Activated effector memory CD4-positive, alpha-beta T cell treated with Interleukin-2 at 50 U/mL for 16 hours (primary cell): Measurements from ENCODE around the gene FGFBP2.

Experiments
- DNase-seq: peaks from one replicate; pipeline ENCODE4 v3.0.0-alpha.2; 2020

The FGFBP2 gene

GRCh38 chr4:15963001-15963451 is at the start of gene FGFBP2:
Gene FGFBP2 (minus strand): TSS chr4:15963175. CDS start chr4:15963129, 46 bp downstream.
- DNase-seq: no peak

DNA sequence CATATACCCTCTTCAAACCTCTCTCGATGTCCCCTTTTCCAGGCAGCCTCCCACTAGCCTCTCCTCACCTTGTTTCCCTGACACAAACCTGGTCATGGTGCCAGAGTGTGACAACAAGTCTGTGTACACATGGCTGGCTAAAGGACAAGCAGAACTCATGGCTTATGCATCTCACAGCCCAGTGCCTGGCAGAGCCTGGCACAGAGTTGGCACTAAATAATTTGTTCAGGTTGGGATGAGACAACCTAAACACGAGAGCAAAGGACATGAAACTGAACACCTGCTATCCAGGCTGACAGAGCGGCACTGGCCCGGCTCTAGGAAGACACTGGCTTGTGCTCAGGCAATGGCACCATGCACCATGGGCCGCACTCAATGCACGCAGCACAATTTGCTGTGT is 48.2 kb upstream of the FGFBP2 start:
- no peak for DNase-seq

- DNase-seq: no peak
These were observed 46.2 kb upstream of the FGFBP2 start for GRCh38 chr4:16009153-16009552.

DNA sequence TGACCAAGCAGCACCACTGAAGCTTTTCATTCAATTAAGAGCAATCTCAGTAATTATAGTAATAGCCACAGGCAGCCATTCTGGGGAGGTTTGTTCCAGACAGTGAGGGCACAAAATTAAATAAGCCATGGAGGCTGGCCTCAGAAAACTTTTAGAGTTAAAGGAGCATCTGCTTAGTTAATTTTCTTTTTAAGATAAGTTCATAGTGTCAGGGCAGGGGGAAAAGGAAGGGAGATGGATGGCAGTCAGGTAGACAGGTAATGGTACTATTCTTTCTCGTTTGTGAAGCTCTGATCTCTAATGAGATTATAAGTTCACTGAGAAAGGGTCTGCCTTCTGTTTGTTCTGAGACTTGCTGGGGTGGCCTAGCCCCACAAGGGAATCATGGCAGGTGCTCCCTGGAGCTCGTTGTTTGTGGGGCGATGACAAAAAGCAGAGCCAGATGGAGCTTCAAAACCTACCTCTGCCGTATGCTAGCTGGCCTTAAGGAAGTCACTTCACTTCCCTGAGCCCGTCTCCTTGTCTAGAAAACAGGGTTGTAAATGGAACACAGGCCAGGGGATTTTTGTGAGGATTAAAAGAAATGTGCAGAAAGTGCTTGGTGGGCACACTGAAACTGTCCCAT is 44.6 kb upstream of the FGFBP2 start:
- DNase-seq: no peak

DNA sequence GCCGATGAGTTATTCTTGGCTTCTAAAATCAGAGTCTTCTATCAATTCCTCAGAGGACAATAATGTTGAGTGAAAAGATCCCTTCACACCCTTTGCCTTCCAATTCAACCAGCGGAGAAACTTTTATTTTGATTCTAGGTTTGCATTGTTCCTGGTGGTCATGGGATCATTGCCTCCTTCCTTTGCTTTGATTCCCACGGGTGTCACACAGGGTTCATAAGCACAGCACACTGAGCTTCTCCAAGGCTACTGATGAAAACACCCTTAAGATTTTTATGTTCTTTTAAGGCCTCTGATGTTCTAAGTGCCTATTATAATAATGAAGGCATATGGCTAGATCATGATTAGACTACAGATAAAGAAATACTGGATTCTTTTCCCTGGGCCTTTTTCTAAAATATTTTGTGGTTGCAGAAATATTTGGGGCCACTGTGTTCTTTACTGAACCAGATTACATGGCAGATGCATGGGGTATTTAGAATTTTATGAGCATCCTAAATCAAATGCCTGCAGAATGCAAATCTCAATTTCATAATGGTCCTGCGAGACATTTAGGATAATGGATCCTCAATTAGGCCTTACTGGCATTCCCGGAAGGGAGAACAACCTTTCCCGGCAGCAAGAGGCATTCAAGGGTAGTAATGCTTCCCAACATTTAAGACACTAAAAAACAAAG is 43.9 kb upstream of the FGFBP2 start:
- DNase-seq: no peak

GRCh38 chr4:16005676-16006075 is 42.7 kb upstream of the FGFBP2 start:
- no peak for DNase-seq

- no peak for DNase-seq
These were observed 38.5 kb upstream of the FGFBP2 start for GRCh38 chr4:16001484-16001858.

GRCh38 chr4:16000708-16001483 is 37.9 kb upstream of the FGFBP2 start:
- no peak for DNase-seq

DNA sequence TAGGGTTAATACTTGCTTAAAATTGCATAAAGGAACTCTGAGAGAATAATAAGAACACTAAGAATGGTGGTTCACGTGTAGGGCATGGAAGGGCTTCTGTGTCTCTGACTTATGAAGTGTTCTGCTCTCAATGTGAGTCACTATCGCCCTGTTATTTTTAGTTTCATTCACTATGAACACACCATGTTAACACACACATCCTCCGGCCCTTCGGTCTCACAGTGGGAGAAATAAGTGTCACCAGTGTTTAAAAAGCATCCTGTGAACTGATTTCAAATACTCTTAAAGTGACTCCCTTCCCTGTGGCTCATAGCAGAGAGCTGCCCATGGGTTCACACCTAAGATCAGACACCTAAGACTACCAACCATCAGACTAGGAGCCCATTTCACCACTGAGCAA is 33.8 kb upstream of the FGFBP2 start:
- no peak for DNase-seq

GRCh38 chr4:15995826-15996225 is 32.9 kb upstream of the FGFBP2 start:
- no peak for DNase-seq

GRCh38 chr4:15992167-15992485 is 29.2 kb upstream of the FGFBP2 start:
- no peak for DNase-seq

DNA sequence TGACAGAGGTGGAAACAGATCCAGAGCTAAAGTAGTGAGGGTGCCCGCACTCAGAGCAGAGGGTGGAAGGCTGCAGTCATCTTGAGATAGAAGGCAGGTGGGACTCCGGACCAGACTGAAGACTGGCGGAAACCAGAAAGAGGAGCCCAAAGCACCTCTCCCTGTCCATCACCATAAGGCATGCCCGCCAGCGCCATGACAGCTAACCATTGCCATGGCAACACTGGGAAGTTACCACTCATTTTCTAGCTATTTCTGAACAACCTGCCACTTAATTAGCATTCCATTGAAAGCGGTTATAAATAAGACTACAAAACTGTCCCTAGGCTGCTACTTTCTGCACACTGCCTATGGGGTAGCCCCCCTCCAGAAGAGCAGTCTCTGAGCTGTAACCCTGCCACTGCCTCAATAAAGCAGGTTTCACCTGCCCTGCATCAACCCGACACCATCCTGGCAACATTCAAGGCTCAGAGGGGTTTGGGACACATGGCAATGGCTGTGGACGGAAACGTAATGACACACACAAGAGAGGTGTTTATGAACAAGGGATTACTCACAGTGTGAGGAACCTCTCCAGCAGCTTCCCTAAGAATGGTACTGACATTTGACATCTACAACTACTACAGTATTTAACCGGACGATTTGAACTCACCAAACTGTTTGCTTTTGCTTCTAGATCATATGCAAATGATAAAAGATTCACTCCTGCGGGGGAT is 27.8 kb upstream of the FGFBP2 start:
- DNase-seq: no peak

DNA sequence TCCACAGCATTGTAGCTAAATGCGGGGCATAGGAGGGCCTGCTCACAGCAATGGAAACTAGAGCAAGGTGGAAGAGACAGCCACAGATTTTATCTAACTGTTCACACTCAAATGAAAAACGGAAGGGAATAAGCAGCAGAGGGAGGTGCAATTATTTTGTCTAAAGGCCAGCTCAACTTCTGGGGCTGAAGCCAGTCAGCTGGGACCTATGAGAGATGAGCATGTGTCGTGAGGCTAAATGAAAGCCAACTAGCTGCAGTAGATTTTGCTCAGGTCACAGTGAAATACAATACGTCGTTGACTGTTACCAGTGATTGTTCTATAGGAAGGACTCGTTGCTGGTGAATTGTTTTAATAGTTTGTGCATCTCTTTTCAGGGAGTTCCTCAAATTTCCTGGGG is 26.4 kb upstream of the FGFBP2 start:
- DNase-seq: no peak

GRCh38 chr4:15988222-15988621 is 25.2 kb upstream of the FGFBP2 start:
- no peak for DNase-seq

DNA sequence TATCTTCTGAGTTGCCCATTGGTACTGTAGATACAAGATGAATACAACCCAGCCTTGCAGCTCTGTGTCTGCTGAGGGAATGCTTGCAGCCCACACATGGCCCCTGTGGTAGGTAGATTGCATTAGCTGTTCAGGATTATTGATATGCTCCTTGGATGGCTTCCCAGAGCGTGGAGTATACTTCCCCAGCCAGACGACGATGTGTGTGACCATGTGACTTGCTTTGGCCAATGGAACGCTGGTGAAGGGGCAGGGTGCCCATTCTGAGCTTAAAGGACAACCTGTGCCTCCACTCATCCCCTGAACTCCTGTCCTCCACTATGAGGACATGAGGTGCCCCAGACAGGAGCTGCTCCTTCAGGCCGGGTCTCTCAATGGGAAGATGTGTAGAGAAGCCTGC is 23.9 kb upstream of the FGFBP2 start:
- DNase-seq: no peak

DNA sequence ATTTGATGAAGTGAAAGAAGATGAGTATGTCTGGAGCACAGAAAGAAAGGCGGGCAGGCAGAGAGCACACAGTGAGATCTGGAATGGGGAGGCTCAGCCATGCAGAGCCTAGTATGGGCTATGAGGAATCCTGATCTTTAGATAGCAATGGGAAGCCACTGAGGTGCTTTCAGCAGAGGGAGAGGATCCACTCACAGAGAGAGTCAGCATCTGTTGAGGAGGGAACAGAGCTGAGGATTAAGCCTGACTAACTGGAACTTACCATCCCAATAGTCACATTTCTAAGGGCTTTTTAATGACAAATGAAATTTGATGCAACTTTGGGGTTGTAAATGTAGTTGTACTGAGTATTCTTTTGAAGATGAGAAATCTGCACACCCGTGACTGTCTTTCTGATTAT is 20.6 kb upstream of the FGFBP2 start:
- no peak for DNase-seq

- no peak for DNase-seq
These were observed 20.0 kb upstream of the FGFBP2 start for GRCh38 chr4:15982842-15983524.

DNA sequence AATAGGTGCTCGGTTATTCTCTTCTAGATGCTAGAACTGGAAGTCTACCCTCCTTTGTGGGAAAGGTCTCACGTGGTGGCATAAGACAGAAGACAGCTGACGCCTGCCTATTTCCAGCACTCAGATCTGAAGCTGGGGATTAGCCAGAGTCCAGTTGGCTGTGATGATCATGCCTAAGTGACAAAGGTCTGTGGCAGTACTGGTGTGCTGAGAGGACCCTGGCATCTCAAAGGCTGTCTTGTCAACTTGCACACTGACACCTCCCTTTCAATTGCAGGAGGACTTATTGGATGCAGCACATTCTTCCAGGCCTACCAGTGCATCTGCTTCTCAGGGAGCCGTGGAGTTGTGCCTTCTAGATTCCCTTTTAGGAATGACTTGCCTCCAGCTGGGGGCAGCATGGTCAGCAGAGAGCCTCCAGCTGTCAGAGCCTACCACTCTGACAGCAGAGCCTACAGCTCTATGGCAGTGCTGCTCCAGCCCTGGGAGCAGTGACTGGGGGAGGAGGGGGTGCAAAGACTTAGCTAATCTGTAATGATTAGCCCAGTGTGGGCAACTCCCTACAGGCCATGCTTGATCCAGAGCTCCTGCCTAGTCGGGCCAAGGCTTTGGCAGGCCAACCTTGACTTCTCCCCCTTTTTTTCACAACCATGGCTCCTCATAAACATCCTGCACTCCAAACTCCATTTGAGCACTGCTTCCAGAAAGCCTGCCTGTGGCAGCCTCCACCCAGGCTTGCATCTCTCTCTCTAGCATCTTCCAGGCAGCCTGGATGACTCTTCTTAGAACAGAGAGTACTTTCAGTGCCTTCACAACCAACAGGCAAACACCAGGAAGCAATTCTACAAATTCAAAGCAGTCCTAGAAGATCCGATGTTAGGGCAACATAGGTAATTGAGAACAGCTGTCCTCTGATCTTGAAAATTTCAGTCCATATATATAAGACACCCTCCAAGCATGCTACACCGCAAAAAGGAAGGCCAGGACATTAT is 13.8 kb upstream of the FGFBP2 start:
- no peak for DNase-seq

DNA sequence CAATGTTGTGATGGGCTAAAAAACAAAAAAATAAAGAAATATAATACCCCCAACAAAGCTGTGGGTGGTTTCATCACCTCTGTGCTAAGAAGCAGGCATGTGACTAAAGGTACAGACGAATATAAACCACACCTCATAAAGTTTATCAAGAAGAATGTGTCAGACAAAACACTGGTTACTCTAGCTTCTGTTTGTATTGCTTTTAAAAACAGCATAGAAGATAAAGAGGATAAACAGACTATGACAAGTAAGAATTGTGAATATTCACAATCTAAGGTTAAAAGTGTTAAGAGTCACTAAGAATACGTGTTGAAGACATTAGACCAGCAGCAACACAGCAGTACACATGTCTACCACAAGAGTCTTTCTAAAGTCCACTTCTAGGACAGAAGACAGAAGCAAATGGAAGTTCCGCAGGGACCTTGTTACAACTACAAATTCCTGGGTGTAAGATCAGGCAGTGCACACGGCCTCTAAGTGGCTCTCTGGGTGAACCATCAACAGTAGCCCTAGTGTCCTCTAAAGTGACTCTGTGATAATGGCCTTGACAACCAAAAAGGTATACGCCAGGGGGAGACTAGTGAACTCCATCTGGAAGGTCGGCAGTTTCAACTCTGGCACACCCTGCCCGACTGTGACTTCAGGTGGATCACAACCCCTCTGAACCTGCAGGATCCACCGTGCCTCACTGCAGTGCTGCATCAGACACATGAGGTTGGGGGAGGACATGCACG is 8.3 kb upstream of the FGFBP2 start:
- no peak for DNase-seq

DNA sequence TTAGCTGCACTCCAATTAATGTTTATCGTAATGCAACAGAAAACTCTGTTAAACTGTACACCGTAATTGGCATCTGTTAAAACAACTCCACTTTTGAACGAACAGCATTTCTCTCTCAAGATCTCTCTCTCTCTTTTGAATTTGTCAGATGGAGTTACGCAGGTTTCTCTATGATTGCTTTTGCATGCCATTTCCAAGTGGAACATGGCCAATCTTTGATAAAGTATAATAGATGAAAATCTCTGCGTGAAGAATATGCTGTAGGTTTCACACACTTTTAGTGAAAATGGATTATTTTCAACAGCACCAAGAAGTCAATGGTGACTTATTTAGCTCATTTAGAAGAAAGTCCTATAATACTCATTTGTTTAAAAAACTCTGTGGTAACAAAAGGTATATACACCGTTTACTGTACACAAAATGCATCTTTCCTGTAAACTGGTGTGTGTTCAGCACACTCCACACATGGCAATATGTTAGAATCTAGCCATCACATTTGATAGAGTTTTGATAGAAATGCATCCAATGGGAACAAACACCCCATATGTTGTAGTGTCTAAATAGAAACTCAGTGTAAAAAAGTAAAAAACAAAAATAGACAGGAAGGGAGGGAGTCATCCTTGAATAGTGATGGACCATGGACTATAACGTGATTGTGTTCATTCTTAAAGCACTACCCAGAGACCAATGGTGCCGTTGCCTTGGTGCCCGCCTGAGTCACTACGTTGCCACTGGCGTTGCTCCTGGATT is 5.8 kb upstream of the FGFBP2 start:
- DNase-seq: no peak
